HFF-Myc (cell line): ENCODE measurements around the gene LAMB4.

Source experiments
- DNase-seq: peaks from one replicate; pipeline ENCODE4 v3.0.0-alpha.2; 2011; ENCODE audit warnings: low read depth; ENCODE audit errors: extremely low read depth
- H3K4me3 ChIP-seq: replicated peaks from 2 replicates; pipeline ENCODE4 v1.5.1; 2011; ENCODE audit warnings: low read depth, mild to moderate bottlenecking, control low read depth, low read length
- TF ChIP-seq, protein P1 (sequence below): IDR thresholded peaks from 2 replicates; pipeline ENCODE4 v1.5.1; 2012; ENCODE audit warnings: mild to moderate bottlenecking, low read depth, low read length, control low read depth; ENCODE audit errors: missing control alignments

LAMB4 gene

GRCh38 chr7:108062250-108063014, 67.7 kb downstream of the LAMB4 start:
- no peak overlapping the region for H3K4me3 ChIP-seq
- DNase-seq, result no peak
- TF ChIP-seq, protein P1, sequence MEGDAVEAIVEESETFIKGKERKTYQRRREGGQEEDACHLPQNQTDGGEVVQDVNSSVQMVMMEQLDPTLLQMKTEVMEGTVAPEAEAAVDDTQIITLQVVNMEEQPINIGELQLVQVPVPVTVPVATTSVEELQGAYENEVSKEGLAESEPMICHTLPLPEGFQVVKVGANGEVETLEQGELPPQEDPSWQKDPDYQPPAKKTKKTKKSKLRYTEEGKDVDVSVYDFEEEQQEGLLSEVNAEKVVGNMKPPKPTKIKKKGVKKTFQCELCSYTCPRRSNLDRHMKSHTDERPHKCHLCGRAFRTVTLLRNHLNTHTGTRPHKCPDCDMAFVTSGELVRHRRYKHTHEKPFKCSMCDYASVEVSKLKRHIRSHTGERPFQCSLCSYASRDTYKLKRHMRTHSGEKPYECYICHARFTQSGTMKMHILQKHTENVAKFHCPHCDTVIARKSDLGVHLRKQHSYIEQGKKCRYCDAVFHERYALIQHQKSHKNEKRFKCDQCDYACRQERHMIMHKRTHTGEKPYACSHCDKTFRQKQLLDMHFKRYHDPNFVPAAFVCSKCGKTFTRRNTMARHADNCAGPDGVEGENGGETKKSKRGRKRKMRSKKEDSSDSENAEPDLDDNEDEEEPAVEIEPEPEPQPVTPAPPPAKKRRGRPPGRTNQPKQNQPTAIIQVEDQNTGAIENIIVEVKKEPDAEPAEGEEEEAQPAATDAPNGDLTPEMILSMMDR, result no peak

GRCh38 chr7:108059526-108059925, 70.6 kb downstream of the LAMB4 start:
- H3K4me3 ChIP-seq, result no peak overlapping the region
- TF ChIP-seq, protein P1, result no peak
- no peak for DNase-seq

GRCh38 chr7:108057951-108058481, 72.1 kb downstream of the LAMB4 start:
- TF ChIP-seq, protein P1, result no peak
- H3K4me3 ChIP-seq, result no peak overlapping the region
- no peak for DNase-seq

- no peak overlapping the region for H3K4me3 ChIP-seq
- DNase-seq, result no peak
- TF ChIP-seq, protein P1, result no peak
Observed at GRCh38 chr7:108055611-108056021, 74.5 kb downstream of the LAMB4 start.

DNA sequence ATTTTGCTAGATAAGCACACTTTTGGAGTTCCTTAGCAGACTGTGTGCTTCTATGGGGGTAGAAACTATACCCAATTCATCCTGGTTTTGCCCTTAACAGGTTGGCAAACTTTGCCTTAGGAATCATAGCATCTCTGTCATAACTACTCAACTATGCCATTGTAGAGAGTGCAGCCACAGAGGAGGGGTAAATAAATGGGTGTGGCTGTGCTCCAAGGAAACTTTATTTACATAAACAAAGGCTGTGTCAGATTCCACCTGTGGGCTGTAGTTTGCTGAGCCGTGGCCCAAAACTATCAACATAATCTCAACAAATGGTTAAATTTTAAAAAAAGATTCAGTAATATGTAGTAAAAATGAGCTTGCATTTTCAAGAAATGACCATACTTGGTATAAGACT, 75.6 kb downstream of the LAMB4 start:
- DNase-seq, result no peak
- TF ChIP-seq, protein P1, result no peak
- no peak overlapping the region for H3K4me3 ChIP-seq

- no peak for DNase-seq
- TF ChIP-seq, protein P1, result no peak
- H3K4me3 ChIP-seq, result no peak overlapping the region
Observed at GRCh38 chr7:108053250-108053649, 76.9 kb downstream of the LAMB4 start.
